ENCODE results near the gene OR9Q2.

The OR9Q2 gene

DNA sequence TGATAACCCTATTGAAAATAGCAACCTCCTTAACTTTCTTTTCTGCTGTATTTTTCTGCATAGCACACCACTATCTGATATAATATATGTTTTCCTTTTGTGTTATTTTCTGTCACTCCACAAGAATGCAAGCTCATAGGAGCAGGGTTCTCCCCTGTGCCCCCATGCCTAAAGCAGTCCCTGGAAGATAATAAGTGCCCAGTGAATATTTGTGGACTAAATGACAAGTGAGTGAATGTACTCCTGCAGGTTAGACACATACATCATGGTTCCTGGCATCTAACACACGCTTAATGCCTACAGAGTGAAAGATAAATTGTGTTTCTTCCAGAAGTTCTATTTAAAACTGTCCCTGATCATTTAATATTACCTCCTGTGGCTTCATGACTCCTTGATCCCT is 23.9 kb upstream of the OR9Q2 start:
- no peak for ATAC-seq
- TF ChIP-seq ISL1 (CRISPR knock-in tag; IDR thresholded peaks at IDR 0.05) (no peak), TCF4 (CRISPR knock-in tag; IDR thresholded peaks at IDR 0.05; ENCODE audit: borderline replicate concordance) (no peak), RARB (CRISPR knock-in tag; IDR thresholded peaks at IDR 0.05) (no peak), ZNF8 (CRISPR knock-in tag; IDR thresholded peaks at IDR 0.05) (no peak), GLIS3 (CRISPR knock-in tag; IDR thresholded peaks at IDR 0.05) (no peak), ESRRG (CRISPR knock-in tag; IDR thresholded peaks at IDR 0.05) (no peak), CSDC2 (CRISPR knock-in tag; IDR thresholded peaks at IDR 0.05) (no peak), ARNTL (CRISPR knock-in tag; IDR thresholded peaks at IDR 0.05; ENCODE audit: borderline replicate concordance, low read depth) (no peak), ZNF565 (CRISPR knock-in tag; conservative IDR thresholded peaks at IDR 0.05; ENCODE audit: low read depth) (no peak), ZNF70 (CRISPR knock-in tag; IDR thresholded peaks at IDR 0.05) (no peak), SNAI2 (CRISPR knock-in tag; IDR thresholded peaks at IDR 0.05) (no peak), TOX (CRISPR knock-in tag; IDR thresholded peaks at IDR 0.05; ENCODE audit: borderline replicate concordance) (no peak)
- TF ChIP-seq, protein P1, sequence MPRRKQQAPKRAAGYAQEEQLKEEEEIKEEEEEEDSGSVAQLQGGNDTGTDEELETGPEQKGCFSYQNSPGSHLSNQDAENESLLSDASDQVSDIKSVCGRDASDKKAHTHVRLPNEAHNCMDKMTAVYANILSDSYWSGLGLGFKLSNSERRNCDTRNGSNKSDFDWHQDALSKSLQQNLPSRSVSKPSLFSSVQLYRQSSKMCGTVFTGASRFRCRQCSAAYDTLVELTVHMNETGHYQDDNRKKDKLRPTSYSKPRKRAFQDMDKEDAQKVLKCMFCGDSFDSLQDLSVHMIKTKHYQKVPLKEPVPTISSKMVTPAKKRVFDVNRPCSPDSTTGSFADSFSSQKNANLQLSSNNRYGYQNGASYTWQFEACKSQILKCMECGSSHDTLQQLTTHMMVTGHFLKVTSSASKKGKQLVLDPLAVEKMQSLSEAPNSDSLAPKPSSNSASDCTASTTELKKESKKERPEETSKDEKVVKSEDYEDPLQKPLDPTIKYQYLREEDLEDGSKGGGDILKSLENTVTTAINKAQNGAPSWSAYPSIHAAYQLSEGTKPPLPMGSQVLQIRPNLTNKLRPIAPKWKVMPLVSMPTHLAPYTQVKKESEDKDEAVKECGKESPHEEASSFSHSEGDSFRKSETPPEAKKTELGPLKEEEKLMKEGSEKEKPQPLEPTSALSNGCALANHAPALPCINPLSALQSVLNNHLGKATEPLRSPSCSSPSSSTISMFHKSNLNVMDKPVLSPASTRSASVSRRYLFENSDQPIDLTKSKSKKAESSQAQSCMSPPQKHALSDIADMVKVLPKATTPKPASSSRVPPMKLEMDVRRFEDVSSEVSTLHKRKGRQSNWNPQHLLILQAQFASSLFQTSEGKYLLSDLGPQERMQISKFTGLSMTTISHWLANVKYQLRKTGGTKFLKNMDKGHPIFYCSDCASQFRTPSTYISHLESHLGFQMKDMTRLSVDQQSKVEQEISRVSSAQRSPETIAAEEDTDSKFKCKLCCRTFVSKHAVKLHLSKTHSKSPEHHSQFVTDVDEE (CRISPR knock-in tag; IDR thresholded peaks at IDR 0.05), result no peak
- TF ChIP-seq, protein P2, sequence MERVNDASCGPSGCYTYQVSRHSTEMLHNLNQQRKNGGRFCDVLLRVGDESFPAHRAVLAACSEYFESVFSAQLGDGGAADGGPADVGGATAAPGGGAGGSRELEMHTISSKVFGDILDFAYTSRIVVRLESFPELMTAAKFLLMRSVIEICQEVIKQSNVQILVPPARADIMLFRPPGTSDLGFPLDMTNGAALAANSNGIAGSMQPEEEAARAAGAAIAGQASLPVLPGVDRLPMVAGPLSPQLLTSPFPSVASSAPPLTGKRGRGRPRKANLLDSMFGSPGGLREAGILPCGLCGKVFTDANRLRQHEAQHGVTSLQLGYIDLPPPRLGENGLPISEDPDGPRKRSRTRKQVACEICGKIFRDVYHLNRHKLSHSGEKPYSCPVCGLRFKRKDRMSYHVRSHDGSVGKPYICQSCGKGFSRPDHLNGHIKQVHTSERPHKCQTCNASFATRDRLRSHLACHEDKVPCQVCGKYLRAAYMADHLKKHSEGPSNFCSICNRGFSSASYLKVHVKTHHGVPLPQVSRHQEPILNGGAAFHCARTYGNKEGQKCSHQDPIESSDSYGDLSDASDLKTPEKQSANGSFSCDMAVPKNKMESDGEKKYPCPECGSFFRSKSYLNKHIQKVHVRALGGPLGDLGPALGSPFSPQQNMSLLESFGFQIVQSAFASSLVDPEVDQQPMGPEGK (CRISPR knock-in tag; IDR thresholded peaks at IDR 0.05; ENCODE audit: borderline replicate concordance), result no peak

DNA sequence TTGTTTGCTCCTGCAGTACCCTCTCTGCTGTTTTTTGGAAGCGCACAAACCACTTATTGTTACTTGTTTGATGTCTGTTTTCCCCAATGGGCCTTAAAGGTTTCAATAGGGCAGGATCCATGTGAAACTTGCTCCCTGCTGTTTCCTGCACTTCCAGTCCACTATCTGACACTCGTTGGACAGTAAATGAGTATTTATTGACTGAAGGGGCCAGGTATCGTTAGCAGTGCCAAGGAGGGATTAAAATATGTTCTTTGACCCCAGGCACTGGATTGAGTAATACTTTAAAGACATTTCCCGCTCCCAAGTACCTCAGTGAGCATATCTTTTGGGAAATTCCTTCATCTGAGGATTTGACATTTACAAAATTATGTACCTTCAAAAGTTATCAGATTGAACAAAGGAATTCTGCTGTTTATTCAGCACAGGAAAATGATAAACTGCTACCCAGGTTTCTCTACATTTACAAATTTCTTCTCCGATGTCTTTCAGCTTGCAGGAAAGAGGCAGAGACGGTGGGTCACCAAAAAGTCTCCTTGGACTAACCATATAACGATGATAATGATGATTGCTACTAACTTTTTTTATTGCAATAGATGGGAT is 23.3 kb upstream of the OR9Q2 start:
- no peak for ATAC-seq

DNA sequence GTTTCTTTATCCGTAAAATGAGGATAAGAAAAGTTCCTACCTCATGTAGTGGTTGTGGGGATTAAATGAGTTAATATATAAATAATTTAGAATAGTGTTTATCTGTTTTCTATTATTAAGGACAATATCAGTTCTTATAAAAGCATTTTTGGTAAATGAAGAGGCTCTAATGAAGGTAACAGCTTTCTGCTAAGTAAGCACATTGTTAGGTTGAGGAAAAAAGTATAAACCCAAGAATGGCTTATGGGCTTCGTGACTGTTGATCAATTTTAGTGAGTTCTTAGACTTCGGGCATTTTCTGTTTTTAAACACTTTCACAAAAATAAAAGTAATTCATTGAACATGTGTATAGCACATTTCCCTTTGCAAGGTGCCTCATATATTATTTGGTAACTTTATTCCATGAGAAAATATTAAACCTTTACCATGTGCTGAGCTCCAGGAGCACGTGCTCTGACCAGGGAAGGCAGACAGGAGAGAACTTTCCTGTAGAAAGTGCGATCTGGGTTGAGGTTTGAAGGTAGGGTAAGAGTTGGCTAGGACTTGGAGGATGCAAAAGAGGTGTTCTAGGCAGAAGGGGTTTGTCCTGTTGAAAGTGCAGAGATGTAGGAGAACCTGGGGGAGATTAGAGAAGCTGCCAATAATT is 11.3 kb upstream of the OR9Q2 start:
- ATAC-seq, result no peak
- TF ChIP-seq, protein P3, sequence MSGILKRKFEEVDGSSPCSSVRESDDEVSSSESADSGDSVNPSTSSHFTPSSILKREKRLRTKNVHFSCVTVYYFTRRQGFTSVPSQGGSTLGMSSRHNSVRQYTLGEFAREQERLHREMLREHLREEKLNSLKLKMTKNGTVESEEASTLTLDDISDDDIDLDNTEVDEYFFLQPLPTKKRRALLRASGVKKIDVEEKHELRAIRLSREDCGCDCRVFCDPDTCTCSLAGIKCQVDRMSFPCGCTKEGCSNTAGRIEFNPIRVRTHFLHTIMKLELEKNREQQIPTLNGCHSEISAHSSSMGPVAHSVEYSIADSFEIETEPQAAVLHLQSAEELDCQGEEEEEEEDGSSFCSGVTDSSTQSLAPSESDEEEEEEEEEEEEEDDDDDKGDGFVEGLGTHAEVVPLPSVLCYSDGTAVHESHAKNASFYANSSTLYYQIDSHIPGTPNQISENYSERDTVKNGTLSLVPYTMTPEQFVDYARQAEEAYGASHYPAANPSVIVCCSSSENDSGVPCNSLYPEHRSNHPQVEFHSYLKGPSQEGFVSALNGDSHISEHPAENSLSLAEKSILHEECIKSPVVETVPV (CRISPR knock-in tag; IDR thresholded peaks at IDR 0.05), result no peak
- TF ChIP-seq TOX (CRISPR knock-in tag; IDR thresholded peaks at IDR 0.05; ENCODE audit: borderline replicate concordance), result no peak
- no peak for TF ChIP-seq ZNF70 (CRISPR knock-in tag; IDR thresholded peaks at IDR 0.05)
- TF ChIP-seq ZNF565 (CRISPR knock-in tag; conservative IDR thresholded peaks at IDR 0.05; ENCODE audit: low read depth), result no peak
- TF ChIP-seq, protein P4, sequence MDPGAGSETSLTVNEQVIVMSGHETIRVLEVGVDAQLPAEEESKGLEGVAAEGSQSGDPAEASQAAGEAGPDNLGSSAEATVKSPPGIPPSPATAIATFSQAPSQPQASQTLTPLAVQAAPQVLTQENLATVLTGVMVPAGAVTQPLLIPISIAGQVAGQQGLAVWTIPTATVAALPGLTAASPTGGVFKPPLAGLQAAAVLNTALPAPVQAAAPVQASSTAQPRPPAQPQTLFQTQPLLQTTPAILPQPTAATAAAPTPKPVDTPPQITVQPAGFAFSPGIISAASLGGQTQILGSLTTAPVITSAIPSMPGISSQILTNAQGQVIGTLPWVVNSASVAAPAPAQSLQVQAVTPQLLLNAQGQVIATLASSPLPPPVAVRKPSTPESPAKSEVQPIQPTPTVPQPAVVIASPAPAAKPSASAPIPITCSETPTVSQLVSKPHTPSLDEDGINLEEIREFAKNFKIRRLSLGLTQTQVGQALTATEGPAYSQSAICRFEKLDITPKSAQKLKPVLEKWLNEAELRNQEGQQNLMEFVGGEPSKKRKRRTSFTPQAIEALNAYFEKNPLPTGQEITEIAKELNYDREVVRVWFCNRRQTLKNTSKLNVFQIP (CRISPR knock-in tag; IDR thresholded peaks at IDR 0.05; ENCODE audit: borderline replicate concordance, low read depth), result no peak
- TF ChIP-seq, protein P1 (CRISPR knock-in tag; IDR thresholded peaks at IDR 0.05), result no peak
- TF ChIP-seq ZFP3 (CRISPR knock-in tag; IDR thresholded peaks at IDR 0.05), result no peak
- no peak for TF ChIP-seq CSDC2 (CRISPR knock-in tag; IDR thresholded peaks at IDR 0.05)
- TF ChIP-seq ZFP30 (CRISPR knock-in tag; IDR thresholded peaks at IDR 0.05), result no peak
- TF ChIP-seq SNAI2 (CRISPR knock-in tag; IDR thresholded peaks at IDR 0.05), result no peak
- no peak for TF ChIP-seq TCF4 (CRISPR knock-in tag; IDR thresholded peaks at IDR 0.05; ENCODE audit: borderline replicate concordance)
- no peak for TF ChIP-seq RARB (CRISPR knock-in tag; IDR thresholded peaks at IDR 0.05)
- TF ChIP-seq ZC3H10 (CRISPR knock-in tag; IDR thresholded peaks at IDR 0.05), result no peak
- TF ChIP-seq PPARA (CRISPR knock-in tag; IDR thresholded peaks at IDR 0.05; ENCODE audit: borderline replicate concordance), result no peak
- no peak for TF ChIP-seq BACH2 (CRISPR knock-in tag; IDR thresholded peaks at IDR 0.05; ENCODE audit: borderline replicate concordance)
- no peak for TF ChIP-seq ISL1 (CRISPR knock-in tag; IDR thresholded peaks at IDR 0.05)
- TF ChIP-seq GLIS3 (CRISPR knock-in tag; IDR thresholded peaks at IDR 0.05), result no peak
- no peak for TF ChIP-seq ZNF8 (CRISPR knock-in tag; IDR thresholded peaks at IDR 0.05)
- TF ChIP-seq ARNTL (CRISPR knock-in tag; IDR thresholded peaks at IDR 0.05; ENCODE audit: borderline replicate concordance, low read depth), result no peak

More for the DNA sequence above, 23.3 kb upstream of the OR9Q2 start:
- TF ChIP-seq ZNF8 (CRISPR knock-in tag; IDR thresholded peaks at IDR 0.05) (no peak), BACH2 (CRISPR knock-in tag; IDR thresholded peaks at IDR 0.05; ENCODE audit: borderline replicate concordance) (no peak), ESRRG (CRISPR knock-in tag; IDR thresholded peaks at IDR 0.05) (no peak), PPARA (CRISPR knock-in tag; IDR thresholded peaks at IDR 0.05; ENCODE audit: borderline replicate concordance) (no peak), ZNF565 (CRISPR knock-in tag; conservative IDR thresholded peaks at IDR 0.05; ENCODE audit: low read depth) (no peak)
- TF ChIP-seq, protein P3 (CRISPR knock-in tag; IDR thresholded peaks at IDR 0.05), result no peak
